HL-60 (cell line): Measurements from ENCODE around the gene TCF15.

ENCODE experiments used
- DNase-seq, 2 experiments: peaks; one replicate each; pipeline ENCODE4 v3.0.0-alpha.2; 2010 to 2020; ENCODE audit warnings: low read depth in 1 of 2, low spot score in 1 of 2
- H3K27ac ChIP-seq: fragments of 250-450 bp; sonication (Bioruptor Pico); replicated peaks from 2 replicates; pipeline ENCODE4 v1.5.1; 2020; ENCODE audit warnings: mild to moderate bottlenecking, moderate library complexity
- H3K27me3 ChIP-seq: fragments of 250-450 bp; sonication (Bioruptor Pico); 2 replicates; pipeline ENCODE4 v1.5.1; 2021; ENCODE audit warnings: mild to moderate bottlenecking, moderate library complexity; ENCODE audit not compliant: insufficient read depth, poor library complexity, severe bottlenecking
- H3K4me3 ChIP-seq: replicated peaks from 2 replicates; pipeline ENCODE4 v1.5.1; 2011; ENCODE audit warnings: mild to moderate bottlenecking, control low read depth, low read length; ENCODE audit not compliant: insufficient read depth
- GABPA ChIP-seq: IDR thresholded peaks from 2 replicates; pipeline ENCODE4 v1.6.1; 2012; ENCODE audit warnings: low read depth
- POLR2AphosphoS5 ChIP-seq: IDR thresholded peaks from 2 replicates; pipeline ENCODE4 v1.6.1; 2012; ENCODE audit warnings: low read depth
- SPI1 ChIP-seq: IDR thresholded peaks from 2 replicates; pipeline ENCODE4 v1.6.1; 2012; ENCODE audit warnings: low read depth, mild to moderate bottlenecking, borderline replicate concordance
- TF ChIP-seq, protein P1 (sequence below): IDR thresholded peaks from one replicate; pipeline ENCODE4 v1.5.1; 2011; ENCODE audit warnings: low read length, control low read depth, inconsistent platforms; ENCODE audit not compliant: insufficient read depth
- TF ChIP-seq, protein P2 (sequence below): IDR thresholded peaks from 2 replicates; pipeline ENCODE4 v1.6.1; 2012; ENCODE audit warnings: low read depth; ENCODE audit not compliant: insufficient replicate concordance

The TCF15 gene

DNA sequence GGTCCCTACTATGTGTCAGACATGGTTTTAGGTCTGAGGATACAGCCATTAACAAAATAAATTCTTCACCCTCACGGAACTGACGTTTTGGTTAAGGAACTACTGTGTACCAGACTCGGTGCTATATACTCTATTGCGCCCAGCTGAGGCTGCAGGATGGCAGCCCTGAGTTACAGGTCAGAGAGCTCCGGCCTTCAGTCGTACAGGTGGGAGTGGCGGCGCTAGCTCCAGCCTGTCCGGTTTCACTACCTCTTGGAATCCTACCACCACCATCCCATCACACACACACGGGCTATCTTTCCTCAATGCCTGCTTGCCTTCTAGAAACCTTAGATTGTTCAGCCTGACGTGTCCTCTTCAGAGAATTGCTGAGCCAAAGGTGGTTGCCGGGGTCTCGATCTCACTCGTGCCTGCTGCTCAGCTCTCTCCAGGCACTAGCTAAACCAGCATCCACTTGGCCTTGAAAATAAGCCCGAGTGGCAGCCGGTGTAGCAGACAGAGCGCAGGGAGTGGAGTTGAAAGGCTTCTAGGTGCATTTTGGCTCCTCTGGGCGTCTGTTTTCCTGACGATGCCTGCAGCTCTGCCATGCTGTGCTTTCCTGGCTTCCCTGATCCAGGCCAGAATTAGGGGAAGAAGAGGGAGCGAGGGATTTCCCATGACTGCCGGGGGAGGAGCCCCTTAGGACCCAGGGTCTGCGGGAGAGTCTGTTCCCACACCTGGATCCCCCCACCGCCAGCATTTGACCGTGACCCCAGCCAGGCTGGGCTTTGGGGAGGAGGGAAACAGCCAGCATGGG, 1.1 kb upstream of the TCF15 start:
- DNase-seq: no peak
- TF ChIP-seq SPI1 (no peak), GABPA (no peak), POLR2AphosphoS5 (no peak)
- TF ChIP-seq, protein P1, sequence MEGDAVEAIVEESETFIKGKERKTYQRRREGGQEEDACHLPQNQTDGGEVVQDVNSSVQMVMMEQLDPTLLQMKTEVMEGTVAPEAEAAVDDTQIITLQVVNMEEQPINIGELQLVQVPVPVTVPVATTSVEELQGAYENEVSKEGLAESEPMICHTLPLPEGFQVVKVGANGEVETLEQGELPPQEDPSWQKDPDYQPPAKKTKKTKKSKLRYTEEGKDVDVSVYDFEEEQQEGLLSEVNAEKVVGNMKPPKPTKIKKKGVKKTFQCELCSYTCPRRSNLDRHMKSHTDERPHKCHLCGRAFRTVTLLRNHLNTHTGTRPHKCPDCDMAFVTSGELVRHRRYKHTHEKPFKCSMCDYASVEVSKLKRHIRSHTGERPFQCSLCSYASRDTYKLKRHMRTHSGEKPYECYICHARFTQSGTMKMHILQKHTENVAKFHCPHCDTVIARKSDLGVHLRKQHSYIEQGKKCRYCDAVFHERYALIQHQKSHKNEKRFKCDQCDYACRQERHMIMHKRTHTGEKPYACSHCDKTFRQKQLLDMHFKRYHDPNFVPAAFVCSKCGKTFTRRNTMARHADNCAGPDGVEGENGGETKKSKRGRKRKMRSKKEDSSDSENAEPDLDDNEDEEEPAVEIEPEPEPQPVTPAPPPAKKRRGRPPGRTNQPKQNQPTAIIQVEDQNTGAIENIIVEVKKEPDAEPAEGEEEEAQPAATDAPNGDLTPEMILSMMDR: no peak
- TF ChIP-seq, protein P2, sequence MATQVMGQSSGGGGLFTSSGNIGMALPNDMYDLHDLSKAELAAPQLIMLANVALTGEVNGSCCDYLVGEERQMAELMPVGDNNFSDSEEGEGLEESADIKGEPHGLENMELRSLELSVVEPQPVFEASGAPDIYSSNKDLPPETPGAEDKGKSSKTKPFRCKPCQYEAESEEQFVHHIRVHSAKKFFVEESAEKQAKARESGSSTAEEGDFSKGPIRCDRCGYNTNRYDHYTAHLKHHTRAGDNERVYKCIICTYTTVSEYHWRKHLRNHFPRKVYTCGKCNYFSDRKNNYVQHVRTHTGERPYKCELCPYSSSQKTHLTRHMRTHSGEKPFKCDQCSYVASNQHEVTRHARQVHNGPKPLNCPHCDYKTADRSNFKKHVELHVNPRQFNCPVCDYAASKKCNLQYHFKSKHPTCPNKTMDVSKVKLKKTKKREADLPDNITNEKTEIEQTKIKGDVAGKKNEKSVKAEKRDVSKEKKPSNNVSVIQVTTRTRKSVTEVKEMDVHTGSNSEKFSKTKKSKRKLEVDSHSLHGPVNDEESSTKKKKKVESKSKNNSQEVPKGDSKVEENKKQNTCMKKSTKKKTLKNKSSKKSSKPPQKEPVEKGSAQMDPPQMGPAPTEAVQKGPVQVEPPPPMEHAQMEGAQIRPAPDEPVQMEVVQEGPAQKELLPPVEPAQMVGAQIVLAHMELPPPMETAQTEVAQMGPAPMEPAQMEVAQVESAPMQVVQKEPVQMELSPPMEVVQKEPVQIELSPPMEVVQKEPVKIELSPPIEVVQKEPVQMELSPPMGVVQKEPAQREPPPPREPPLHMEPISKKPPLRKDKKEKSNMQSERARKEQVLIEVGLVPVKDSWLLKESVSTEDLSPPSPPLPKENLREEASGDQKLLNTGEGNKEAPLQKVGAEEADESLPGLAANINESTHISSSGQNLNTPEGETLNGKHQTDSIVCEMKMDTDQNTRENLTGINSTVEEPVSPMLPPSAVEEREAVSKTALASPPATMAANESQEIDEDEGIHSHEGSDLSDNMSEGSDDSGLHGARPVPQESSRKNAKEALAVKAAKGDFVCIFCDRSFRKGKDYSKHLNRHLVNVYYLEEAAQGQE: no peak
- no peak overlapping the region for H3K27ac ChIP-seq
- no peak overlapping the region for H3K4me3 ChIP-seq
- H3K27me3 ChIP-seq: peaks cover 47% of the 10 kb centered on the region

DNA sequence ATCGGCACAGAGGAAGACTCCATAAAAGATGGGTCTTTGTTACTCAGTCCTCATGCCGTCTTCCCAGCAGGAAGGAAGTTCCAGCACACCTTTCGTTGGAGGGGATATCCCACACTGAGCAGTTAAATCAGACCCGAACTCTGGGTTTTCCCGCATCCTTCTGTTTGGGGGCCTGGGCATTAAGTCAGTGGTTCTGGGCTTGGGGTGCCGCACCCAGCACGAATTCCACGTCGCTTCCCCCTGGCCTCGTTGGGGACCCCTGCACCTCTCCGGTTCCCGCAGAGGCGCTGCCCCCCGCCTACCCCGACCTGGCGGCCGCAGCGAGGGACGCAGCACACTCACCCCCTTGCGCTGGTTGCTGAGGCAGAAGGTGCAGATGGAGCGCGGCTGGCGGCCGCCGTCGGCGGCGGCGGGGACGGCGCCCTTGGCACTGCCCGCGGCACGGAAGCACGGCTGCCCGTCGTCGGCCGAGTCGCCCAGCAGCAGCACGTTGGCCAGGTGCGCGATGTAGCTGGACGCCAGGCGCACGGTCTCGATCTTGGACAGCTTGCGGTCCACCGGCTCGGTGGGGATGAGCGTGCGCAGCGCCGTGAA, 641 bp downstream of the TCF15 start:
- no peak overlapping the region for H3K27ac ChIP-seq
- TF ChIP-seq SPI1: no peak
- TF ChIP-seq, protein P1: no peak
- TF ChIP-seq, protein P2: no peak
- no peak for TF ChIP-seq GABPA
- TF ChIP-seq POLR2AphosphoS5: no peak
- H3K4me3 ChIP-seq: no peak overlapping the region
- peaks cover 42% of the 10 kb centered on the region for H3K27me3 ChIP-seq
- DNase-seq: no peak

DNA sequence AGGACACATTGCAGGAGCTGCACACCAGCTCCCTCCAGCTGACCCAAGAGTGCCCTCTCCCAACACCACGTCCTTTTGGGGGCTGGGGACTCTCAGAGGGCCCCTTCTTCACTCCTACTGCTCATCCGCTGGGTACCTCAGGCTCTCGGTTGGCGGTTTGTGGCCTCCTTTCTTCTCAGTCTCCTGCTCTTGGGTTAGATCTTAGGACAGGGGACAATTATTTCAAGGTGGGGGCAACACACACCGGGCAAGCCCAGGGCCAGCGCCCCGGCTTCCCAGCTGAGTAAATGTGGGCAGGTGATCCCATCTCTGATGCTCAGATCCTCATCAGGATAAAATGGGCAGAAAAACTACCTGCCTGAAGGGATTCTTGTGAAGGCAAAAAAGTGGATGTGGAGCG, 1.1 kb downstream of the TCF15 start:
- TF ChIP-seq SPI1: no peak
- no peak for TF ChIP-seq GABPA
- TF ChIP-seq POLR2AphosphoS5: no peak
- TF ChIP-seq, protein P1: no peak
- no peak for DNase-seq
- H3K27ac ChIP-seq: no peak overlapping the region
- H3K4me3 ChIP-seq: no peak overlapping the region
- peaks cover 43% of the 10 kb centered on the region for H3K27me3 ChIP-seq
